D721Med (cell line): Measurements from ENCODE around the gene FNDC1.

Experiments used
- DNase-seq: peaks from one replicate; pipeline ENCODE4 v3.0.0; 2011; ENCODE audit warnings: low spot score; ENCODE audit not compliant: insufficient read length
- FAIRE-seq: peaks from 2 replicates; lab custom pipeline; 2011; peaks lifted over from hg19 to GRCh38; lab: Jason Lieb, UNC
- CTCF ChIP-seq: IDR thresholded peaks from 2 replicates; pipeline ENCODE4 v1.5.1; 2012; ENCODE audit warnings: mild to moderate bottlenecking, control low read depth; ENCODE audit not compliant: insufficient read depth; ENCODE audit errors: missing control alignments

The FNDC1 gene

GRCh38 chr6:159217595-159218275, 48.5 kb downstream of the FNDC1 start:
- peak; percentile 52 for TF ChIP-seq CTCF
- DNase-seq = no peak
- no peak for FAIRE-seq

GRCh38 chr6:159220093-159220492, 50.9 kb downstream of the FNDC1 start:
- TF ChIP-seq CTCF = no peak
- FAIRE-seq (no peak), DNase-seq (no peak)

- TF ChIP-seq CTCF = no peak
- no peak for DNase-seq
- no peak for FAIRE-seq
Observed at GRCh38 chr6:159221486-159222170, 52.4 kb downstream of the FNDC1 start.

GRCh38 chr6:159224452-159224851, 55.3 kb downstream of the FNDC1 start:
- DNase-seq (no peak), FAIRE-seq (no peak)
- TF ChIP-seq CTCF = no peak

GRCh38 chr6:159229651-159230051, 60.5 kb downstream of the FNDC1 start:
- no peak for TF ChIP-seq CTCF
- DNase-seq (no peak), FAIRE-seq (no peak)

GRCh38 chr6:159232106-159232645, 63.0 kb downstream of the FNDC1 start:
- no peak for TF ChIP-seq CTCF
- DNase-seq (no peak), FAIRE-seq (no peak)

GRCh38 chr6:159232751-159233150, 63.6 kb downstream of the FNDC1 start:
- no peak for TF ChIP-seq CTCF
- no peak for DNase-seq
- FAIRE-seq = no peak
